Fibroblast of lung (primary cell): Measurements from ENCODE around the gene COL6A2. TPM values are rescaled to one million over a fixed set of nuclear protein-coding genes. Genes with fewer than 3 reads are reported as not detected.

Experiments
- DNase-seq, 2 donors: peaks; one replicate each; pipeline versions ENCODE4 v3.0.0 to v3.0.0-alpha.2; 2010; ENCODE audit warnings: low read depth in 2 of 2
- H2AFZ ChIP-seq: 2 replicates; pipeline ENCODE4 v1.5.1; 2012; ENCODE audit warnings: low read length, control low read depth, inconsistent platforms
- H3K27ac ChIP-seq: 2 replicates; pipeline ENCODE4 v1.5.1; 2011; ENCODE audit warnings: low read length, control low read depth; ENCODE audit not compliant: insufficient read depth
- H3K27me3 ChIP-seq: 2 replicates; pipeline ENCODE4 v1.5.1; 2011; ENCODE audit warnings: mild to moderate bottlenecking, low read length; ENCODE audit not compliant: control insufficient read depth, insufficient read depth
- H3K36me3 ChIP-seq: 2 replicates; pipeline ENCODE4 v1.5.1; 2011; ENCODE audit warnings: low read length; ENCODE audit not compliant: control insufficient read depth, insufficient read depth
- H3K4me1 ChIP-seq: 2 replicates; pipeline ENCODE4 v1.5.1; 2011; ENCODE audit warnings: low read length; ENCODE audit not compliant: control insufficient read depth, insufficient read depth; ENCODE audit errors: extremely low read depth
- H3K4me2 ChIP-seq: 2 replicates; pipeline ENCODE4 v1.5.1; 2011; ENCODE audit warnings: low read length, control low read depth; ENCODE audit not compliant: insufficient read depth; ENCODE audit errors: extremely low read depth
- H3K4me3 ChIP-seq, 4 experiments: fragments of 200-600 bp in 1 of 4; sonication (generic) in 1 of 4; replicated peaks in 1 of 4; 2 replicates each; pipeline ENCODE4 v1.5.1; 2011 to 2016; ENCODE audit warnings: low read length in 4 of 4, low read depth in 3 of 4, mild to moderate bottlenecking in 3 of 4, control low read depth in 2 of 4, inconsistent platforms in 1 of 4, mixed read lengths in 1 of 4; ENCODE audit not compliant: insufficient read depth in 1 of 4; ENCODE audit errors: control extremely low read depth in 1 of 4
- H3K79me2 ChIP-seq: 2 replicates; pipeline ENCODE4 v1.5.1; 2012; ENCODE audit warnings: mild to moderate bottlenecking, low read length, inconsistent platforms; ENCODE audit not compliant: control insufficient read depth, insufficient read depth
- H3K9ac ChIP-seq: 2 replicates; pipeline ENCODE4 v1.5.1; 2011; ENCODE audit warnings: mild to moderate bottlenecking, low read length, control low read depth; ENCODE audit not compliant: insufficient read depth
- H3K9me3 ChIP-seq: 2 replicates; pipeline ENCODE4 v1.5.1; 2012; ENCODE audit warnings: low read depth, low read length; ENCODE audit not compliant: control insufficient read depth, insufficient read depth
- H4K20me1 ChIP-seq: 2 replicates; pipeline ENCODE4 v1.5.1; 2011; ENCODE audit warnings: low read length; ENCODE audit not compliant: control insufficient read depth, insufficient read depth; ENCODE audit errors: extremely low read depth
- EZH2 ChIP-seq: IDR thresholded peaks from 2 replicates; pipeline ENCODE4 v1.5.1; 2012; ENCODE audit warnings: low read length, control low read depth, mild to moderate bottlenecking; ENCODE audit errors: missing control alignments
- polyA plus RNA-seq, 2 donors: library from polyadenylated mRNA; depleted of rRNA in 1 of 2; stranded (reverse) in 1 of 2; unstranded in 1 of 2; fragments of >200 nt; gene quantifications; 2 replicates each; pipeline ENCODE4 v1.2.1, GENCODE V29; 2011 to 2012; ENCODE audit warnings: missing spikeins in 1 of 2
- total RNA-seq: library from RNA; depleted of rRNA; stranded (reverse); fragments of >200 nt; gene quantifications from 2 replicates; pipeline ENCODE4 v1.2.1, GENCODE V29; 2014
- TF ChIP-seq, protein P1 (sequence below), 2 donors: IDR thresholded peaks in 1 of 2; conservative IDR thresholded peaks in 1 of 2; 1 replicate in 1 of 2; 2 replicates in 1 of 2; pipeline ENCODE4 v1.5.1; 2011 to 2012; ENCODE audit warnings: low read length in 2 of 2, control low read depth in 1 of 2, inconsistent platforms in 1 of 2, low read depth in 1 of 2, mild to moderate bottlenecking in 1 of 2

COL6A2 gene
- total and polyA plus RNA-seq, 2 donors (not counting 1 experiment from before 2014, with no cell fraction given) = 702 to 782 TPM

DNA sequence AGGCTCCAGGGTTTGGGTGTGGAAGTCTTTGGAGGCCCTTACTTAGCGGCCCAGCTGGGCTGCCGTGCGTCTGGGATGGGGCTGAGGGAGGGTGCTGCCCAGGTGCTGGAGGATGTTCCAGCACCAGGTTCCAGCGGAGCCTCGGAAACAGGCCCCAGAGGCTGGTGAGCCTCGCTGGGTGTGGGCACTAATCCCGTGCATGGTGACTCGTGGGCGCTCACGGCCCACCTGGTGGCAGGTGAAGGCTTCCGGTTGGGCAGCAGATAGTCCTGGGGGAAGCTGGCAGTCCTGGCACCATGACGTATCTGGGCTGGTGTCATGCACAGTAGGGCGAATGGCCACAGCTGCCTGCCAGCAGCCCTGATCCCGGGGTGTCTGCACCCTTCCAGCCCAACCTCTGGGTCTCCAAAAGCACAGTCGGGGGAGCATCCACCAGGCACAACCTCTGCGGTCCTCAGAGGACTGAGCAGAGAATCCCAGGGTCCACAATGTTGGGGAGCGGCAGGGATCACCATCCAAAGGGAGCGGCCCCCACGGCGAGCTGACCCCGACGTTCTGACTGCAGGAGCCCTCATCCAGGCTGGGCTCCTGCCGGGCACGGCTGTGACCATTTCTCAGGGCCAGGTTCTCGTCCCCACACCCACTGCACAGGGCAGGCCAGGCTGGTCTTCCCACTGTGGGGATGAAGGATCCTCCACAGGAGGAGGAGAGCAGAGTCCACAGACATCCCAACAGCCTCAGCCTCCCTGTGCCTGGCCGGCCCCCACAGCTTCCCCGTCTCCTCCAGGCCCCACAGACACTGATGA lies 32.1 kb downstream of the COL6A2 start:
- H3K4me3 ChIP-seq = no peak overlapping the region
- peaks cover 59% of the 10 kb centered on the region for H3K36me3 ChIP-seq
- no peaks in the 10 kb centered on the region for H3K27me3 ChIP-seq
- no peak for DNase-seq
- no peaks in the 10 kb centered on the region for H4K20me1 ChIP-seq
- H3K4me2 ChIP-seq = no peak overlapping the region
- peaks cover 3% of the 10 kb centered on the region for H3K79me2 ChIP-seq
- H3K9ac ChIP-seq = no peak overlapping the region
- H3K27ac ChIP-seq = no peak overlapping the region
- H3K4me1 ChIP-seq = no peaks in the 10 kb centered on the region
- no peak overlapping the region for H2AFZ ChIP-seq
- TF ChIP-seq, protein P1, sequence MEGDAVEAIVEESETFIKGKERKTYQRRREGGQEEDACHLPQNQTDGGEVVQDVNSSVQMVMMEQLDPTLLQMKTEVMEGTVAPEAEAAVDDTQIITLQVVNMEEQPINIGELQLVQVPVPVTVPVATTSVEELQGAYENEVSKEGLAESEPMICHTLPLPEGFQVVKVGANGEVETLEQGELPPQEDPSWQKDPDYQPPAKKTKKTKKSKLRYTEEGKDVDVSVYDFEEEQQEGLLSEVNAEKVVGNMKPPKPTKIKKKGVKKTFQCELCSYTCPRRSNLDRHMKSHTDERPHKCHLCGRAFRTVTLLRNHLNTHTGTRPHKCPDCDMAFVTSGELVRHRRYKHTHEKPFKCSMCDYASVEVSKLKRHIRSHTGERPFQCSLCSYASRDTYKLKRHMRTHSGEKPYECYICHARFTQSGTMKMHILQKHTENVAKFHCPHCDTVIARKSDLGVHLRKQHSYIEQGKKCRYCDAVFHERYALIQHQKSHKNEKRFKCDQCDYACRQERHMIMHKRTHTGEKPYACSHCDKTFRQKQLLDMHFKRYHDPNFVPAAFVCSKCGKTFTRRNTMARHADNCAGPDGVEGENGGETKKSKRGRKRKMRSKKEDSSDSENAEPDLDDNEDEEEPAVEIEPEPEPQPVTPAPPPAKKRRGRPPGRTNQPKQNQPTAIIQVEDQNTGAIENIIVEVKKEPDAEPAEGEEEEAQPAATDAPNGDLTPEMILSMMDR (conservative IDR thresholded peaks at IDR 0.05 in 1 of 2, IDR thresholded peaks at IDR 0.05 in 1 of 2; ENCODE audit: low read depth in 1 of 2, low read length in 2 of 2) = no peak
- no peak for TF ChIP-seq EZH2
- no peaks in the 10 kb centered on the region for H3K9me3 ChIP-seq

- Histone ChIP-seq H3K4me3 (no peak overlapping the region), H3K4me1 (no peaks in the 10 kb centered on the region), H3K27ac (no peak overlapping the region), H3K4me2 (no peak overlapping the region), H3K79me2 (no peaks in the 10 kb centered on the region), H3K9me3 (no peaks in the 10 kb centered on the region), H3K9ac (no peak overlapping the region), H3K36me3 (peaks cover 50% of the 10 kb centered on the region), H3K27me3 (no peaks in the 10 kb centered on the region), H4K20me1 (no peaks in the 10 kb centered on the region), H2AFZ (no peak overlapping the region)
- no peak for TF ChIP-seq EZH2
- TF ChIP-seq, protein P1 (conservative IDR thresholded peaks at IDR 0.05 in 1 of 2, IDR thresholded peaks at IDR 0.05 in 1 of 2; ENCODE audit: low read depth in 1 of 2, low read length in 2 of 2) = no peak
- DNase-seq = peak in 1 of 2 donors; percentile 34
These were observed 33.1 kb downstream of the COL6A2 start for GRCh38 chr21:46130831-46131587.

GRCh38 chr21:46131588-46131837 lies 33.6 kb downstream of the COL6A2 start:
- H3K79me2 ChIP-seq = no peaks in the 10 kb centered on the region
- H3K4me3 ChIP-seq = no peak overlapping the region
- no peaks in the 10 kb centered on the region for H3K4me1 ChIP-seq
- H2AFZ ChIP-seq = no peak overlapping the region
- H4K20me1 ChIP-seq = no peaks in the 10 kb centered on the region
- no peaks in the 10 kb centered on the region for H3K27me3 ChIP-seq
- peaks cover 45% of the 10 kb centered on the region for H3K36me3 ChIP-seq
- TF ChIP-seq, protein P1 (conservative IDR thresholded peaks at IDR 0.05 in 1 of 2, IDR thresholded peaks at IDR 0.05 in 1 of 2; ENCODE audit: low read depth in 1 of 2, low read length in 2 of 2) = no peak
- no peak for TF ChIP-seq EZH2
- no peak overlapping the region for H3K9ac ChIP-seq
- H3K9me3 ChIP-seq = no peaks in the 10 kb centered on the region
- no peak for DNase-seq
- no peak overlapping the region for H3K4me2 ChIP-seq
- no peak overlapping the region for H3K27ac ChIP-seq
